HEK293 (cell line): ENCODE data around the gene USP46.
A peak's percentile ranks its signal among the peaks of the same experiment; 100 is the strongest.

ENCODE experiments used
- CTCF ChIA-PET: fragments of 350-600 bp; formaldehyde crosslinking; extraction: SDS; loops from one replicate; lab custom pipeline; 2021; ENCODE audit warnings: antibody characterized with exemption; lab: Yijun Ruan, JAX
- POLR2A ChIA-PET: fragments of 300-600 bp; formaldehyde crosslinking; extraction: SDS; loops from one replicate; lab custom pipeline; 2020; ENCODE audit warnings: antibody characterized with exemption, inconsistent platforms; lab: Yijun Ruan, JAX
- H3K27ac ChIP-seq: fragments of 200-500 bp; sonication (Bioruptor generic); 2 replicates; pipeline ENCODE4 v1.5.1; 2014; ENCODE audit warnings: low read depth, low read length, control low read depth, inconsistent platforms; ENCODE audit errors: extremely low read depth
- H3K36me3 ChIP-seq, 2 experiments: fragments of 200-500 bp in 1 of 2; sonication (Bioruptor generic) in 1 of 2; 1 replicate in 1 of 2; 2 replicates in 1 of 2; pipeline ENCODE4 v1.5.1; 2014 to 2017; ENCODE audit warnings: inconsistent platforms in 2 of 2, low read length in 2 of 2; ENCODE audit not compliant: control insufficient read depth in 2 of 2, insufficient read depth in 1 of 2
- H3K4me1 ChIP-seq: fragments of 200-500 bp; sonication (Bioruptor generic); 2 replicates; pipeline ENCODE4 v1.5.1; 2014; ENCODE audit warnings: mild to moderate bottlenecking, low read length, inconsistent platforms; ENCODE audit not compliant: control insufficient read depth, insufficient read depth
- H3K4me3 ChIP-seq: 2 replicates; pipeline ENCODE4 v1.5.1; 2011; ENCODE audit warnings: low read depth, mild to moderate bottlenecking, control low read depth, low read length, moderate library complexity
- H3K9me3 ChIP-seq: fragments of 200-500 bp; sonication (Bioruptor generic); 2 replicates; pipeline ENCODE4 v1.5.1; 2014; ENCODE audit warnings: low read depth, low read length, inconsistent platforms; ENCODE audit not compliant: control insufficient read depth, insufficient read depth
- KLF7 ChIP-seq: fragments of 450-650 bp; formaldehyde crosslinking; IDR thresholded peaks from 2 replicates; pipeline ENCODE4 v1.5.1; 2016; ENCODE audit warnings: missing biosample characterization, missing genetic modification characterization, borderline replicate concordance
- PRDM10 ChIP-seq: fragments of 450-650 bp; formaldehyde crosslinking; IDR thresholded peaks from 2 replicates; pipeline ENCODE4 v1.5.1; 2016; ENCODE audit warnings: missing biosample characterization, missing genetic modification characterization
- PRDM6 ChIP-seq: fragments of 450-650 bp; formaldehyde crosslinking; IDR thresholded peaks from 2 replicates; pipeline ENCODE4 v1.5.1; 2017; ENCODE audit warnings: missing biosample characterization, missing genetic modification characterization
- YY1 ChIP-seq: fragments of 450-650 bp; formaldehyde crosslinking; IDR thresholded peaks from 2 replicates; pipeline ENCODE4 v1.5.1; 2018; ENCODE audit warnings: missing biosample characterization, missing genetic modification characterization
- ZBTB26 ChIP-seq: fragments of 450-650 bp; formaldehyde crosslinking; optimal IDR thresholded peaks from 2 replicates; pipeline ENCODE3; 2016; ENCODE audit warnings: missing biosample characterization, mild to moderate bottlenecking, missing genetic modification characterization
- ZIC2 ChIP-seq: fragments of 450-650 bp; formaldehyde crosslinking; IDR thresholded peaks from 2 replicates; pipeline ENCODE4 v1.5.1; 2016; ENCODE audit warnings: missing biosample characterization, missing genetic modification characterization
- ZNF146 ChIP-seq: fragments of 450-650 bp; formaldehyde crosslinking; IDR thresholded peaks from 2 replicates; pipeline ENCODE4 v1.5.1; 2016; ENCODE audit warnings: missing biosample characterization, missing genetic modification characterization
- ZNF2 ChIP-seq: fragments of 450-650 bp; formaldehyde crosslinking; IDR thresholded peaks from 2 replicates; pipeline ENCODE4 v1.5.1; 2016; ENCODE audit warnings: missing biosample characterization, missing genetic modification characterization
- ZNF202 ChIP-seq: fragments of 450-650 bp; formaldehyde crosslinking; IDR thresholded peaks from 2 replicates; pipeline ENCODE4 v1.5.1; 2016; ENCODE audit warnings: missing biosample characterization, missing genetic modification characterization, borderline replicate concordance
- ZNF211 ChIP-seq: fragments of 450-650 bp; formaldehyde crosslinking; IDR thresholded peaks from 2 replicates; pipeline ENCODE4 v1.5.1; 2016; ENCODE audit warnings: low read depth, missing biosample characterization, missing genetic modification characterization
- ZNF302 ChIP-seq: fragments of 450-650 bp; formaldehyde crosslinking; IDR thresholded peaks from 2 replicates; pipeline ENCODE4 v1.5.1; 2016; ENCODE audit warnings: missing biosample characterization, missing genetic modification characterization, low read depth
- ZNF335 ChIP-seq: fragments of 450-650 bp; formaldehyde crosslinking; conservative IDR thresholded peaks from 2 replicates; pipeline ENCODE4 v1.5.1; 2016; ENCODE audit warnings: missing biosample characterization, missing genetic modification characterization
- ZNF580 ChIP-seq: fragments of 450-650 bp; formaldehyde crosslinking; IDR thresholded peaks from 2 replicates; pipeline ENCODE4 v1.5.1; 2016; ENCODE audit warnings: missing biosample characterization, missing genetic modification characterization
- ZNF623 ChIP-seq: fragments of 450-650 bp; formaldehyde crosslinking; IDR thresholded peaks from 2 replicates; pipeline ENCODE4 v1.5.1; 2016; ENCODE audit warnings: missing biosample characterization, missing genetic modification characterization
- ZNF639 ChIP-seq: fragments of 450-650 bp; formaldehyde crosslinking; IDR thresholded peaks from 2 replicates; pipeline ENCODE4 v1.5.1; 2016; ENCODE audit warnings: missing biosample characterization, missing genetic modification characterization

USP46 gene

GRCh38 chr4:52659001-52659721 lies at the start of gene USP46:
TSS of gene USP46 (minus strand) at chr4:52659301. CDS start at chr4:52659150, 151 bp downstream.
- no peaks in the 10 kb centered on the region for H3K9me3 ChIP-seq
- ChIA-PET CTCF (interaction anchor here (3.3 kb wide), 1 partner anchor 114 kb away, joined by 10 read pairs; no protein-coding TSS in a partner anchor), POLR2A (interaction anchor here (0.6 to 2.9 kb wide), 4 partner anchors 15 to 63 kb away, joined by 3 to 16 read pairs (median 4); no protein-coding TSS in a partner anchor)
- TF ChIP-seq ZBTB26: peak; percentile 75
- TF ChIP-seq ZNF335: peak; percentile 67
- peak; percentile 43; the same call in 1 of the 2 replicates for TF ChIP-seq PRDM10
- no peak for TF ChIP-seq ZNF580 (tag by site-specific recombination)
- peak; percentile 48 for TF ChIP-seq YY1 (tag by site-specific recombination)
- 0 out of 2 replicates have a peak, but pooled peaks have one; percentile 13 for TF ChIP-seq ZIC2 (tag by site-specific recombination)
- peak within 1 kb of the TSS; percentile 81 for H3K27ac ChIP-seq
- peaks cover 8% of the 10 kb centered on the region for H3K4me1 ChIP-seq
- peak within 1 kb of the TSS; percentile 75 for H3K4me3 ChIP-seq
- peaks cover 0 to 6% of the 10 kb centered on the region in 2 experiments; a peak in 1 of 3 replicates for H3K36me3 ChIP-seq

GRCh38 chr4:52704661-52705060 lies 45.6 kb upstream of the USP46 start:
- CTCF ChIA-PET: interaction anchor here (0.8 kb wide), 1 partner anchor 159 kb away, joined by 3 read pairs; no protein-coding TSS in a partner anchor
- no peaks in the 10 kb centered on the region for H3K9me3 ChIP-seq
- H3K4me3 ChIP-seq: no peak overlapping the region
- POLR2A ChIA-PET: interaction anchor here (1.4 kb wide), 1 partner anchor 8 kb away, joined by 7 read pairs; no protein-coding TSS in a partner anchor
- H3K36me3 ChIP-seq: no peaks in the 10 kb centered on the region
- 0 out of 2 replicates have a peak, but pooled peaks have one; percentile 22 for TF ChIP-seq PRDM6 (tag by site-specific recombination)
- TF ChIP-seq ZNF302 (tag by site-specific recombination): no peak
- TF ChIP-seq KLF7 (tag by site-specific recombination): no peak
- no peak for TF ChIP-seq ZNF202 (tag by site-specific recombination)
- TF ChIP-seq ZNF2 (tag by site-specific recombination): no peak
- no peak for TF ChIP-seq ZNF639 (tag by site-specific recombination)
- TF ChIP-seq ZNF146: no peak
- TF ChIP-seq ZNF623 (tag by site-specific recombination): no peak
- TF ChIP-seq ZNF211 (tag by site-specific recombination): no peak
- no peaks in the 10 kb centered on the region for H3K4me1 ChIP-seq
- H3K27ac ChIP-seq: no peak overlapping the region
